ENCODE measurements around the gene VAMP5. TPM values are rescaled to one million over a fixed set of nuclear protein-coding genes. Genes with fewer than 3 reads are reported as not detected.

Gene VAMP5
- total and polyA plus RNA-seq, 9 of the 15 experiments (the other 6 are each of a cell fraction or from before 2014, with no cell fraction given) = 0.54 to 1.9 (median 1.5) TPM; not detected in 2

DNA sequence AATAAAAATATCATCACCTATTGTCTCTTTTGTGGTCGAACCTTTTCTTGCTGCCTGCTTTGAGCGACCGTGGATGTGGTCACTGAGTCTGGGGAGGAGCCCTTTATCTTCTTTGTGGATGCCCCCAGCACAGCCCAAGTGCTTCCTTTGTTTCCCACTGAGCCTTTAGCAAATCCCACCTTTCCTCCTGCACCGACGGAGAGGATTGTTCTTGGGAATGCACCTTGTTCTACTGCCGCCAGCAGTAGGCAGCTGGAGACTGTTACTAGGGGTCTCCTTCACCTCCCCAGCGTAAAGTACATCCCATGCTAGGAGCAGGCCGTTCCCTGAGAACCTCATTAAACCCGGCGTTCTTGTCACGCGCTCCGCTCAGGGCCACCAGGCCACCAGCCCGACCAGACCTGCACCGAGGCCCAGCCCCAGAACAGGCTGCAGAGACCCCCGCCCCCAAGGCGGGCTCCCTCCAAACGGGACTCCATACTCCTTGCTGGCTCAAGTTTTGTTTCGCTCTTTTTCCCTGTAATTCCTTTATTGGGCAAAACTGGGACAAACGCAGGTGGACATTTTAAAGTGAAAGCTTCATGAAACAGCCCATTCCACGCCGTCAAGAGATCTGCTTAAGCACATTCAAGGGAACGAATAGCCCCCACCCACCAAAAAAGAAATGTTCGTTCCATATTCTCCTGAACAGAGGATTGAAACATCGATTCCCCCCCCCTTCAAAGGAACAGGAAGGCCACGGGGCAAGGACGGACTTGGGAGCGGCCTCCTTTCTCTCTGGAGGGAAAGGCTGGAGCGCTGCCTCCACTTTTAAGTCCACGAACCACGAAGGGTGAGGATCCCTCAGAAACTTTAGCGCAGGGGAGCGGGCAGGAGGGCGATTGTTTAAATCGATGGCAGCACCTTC, 46.4 kb upstream of the VAMP5 start (continued):
- TF ChIP-seq, protein P1, sequence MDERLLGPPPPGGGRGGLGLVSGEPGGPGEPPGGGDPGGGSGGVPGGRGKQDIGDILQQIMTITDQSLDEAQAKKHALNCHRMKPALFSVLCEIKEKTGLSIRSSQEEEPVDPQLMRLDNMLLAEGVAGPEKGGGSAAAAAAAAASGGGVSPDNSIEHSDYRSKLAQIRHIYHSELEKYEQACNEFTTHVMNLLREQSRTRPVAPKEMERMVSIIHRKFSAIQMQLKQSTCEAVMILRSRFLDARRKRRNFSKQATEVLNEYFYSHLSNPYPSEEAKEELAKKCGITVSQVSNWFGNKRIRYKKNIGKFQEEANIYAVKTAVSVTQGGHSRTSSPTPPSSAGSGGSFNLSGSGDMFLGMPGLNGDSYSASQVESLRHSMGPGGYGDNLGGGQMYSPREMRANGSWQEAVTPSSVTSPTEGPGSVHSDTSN (CRISPR knock-in tag; IDR thresholded peaks at IDR 0.05; ENCODE audit: low read depth) = no peak
- TF ChIP-seq, protein P1 (tag; conservative IDR thresholded peaks at IDR 0.05; ENCODE audit: low read depth) = no peak
- TF ChIP-seq MAFF (IDR thresholded peaks at IDR 0.05; ENCODE audit: low read length) (no peak), GATA2 (CRISPR knock-in tag; IDR thresholded peaks at IDR 0.05) (no peak), SAFB2 (IDR thresholded peaks at IDR 0.05; ENCODE audit: borderline replicate concordance, low read depth, low read length, severe bottlenecking) (no peak), ZNF121 (CRISPR knock-in tag; conservative IDR thresholded peaks at IDR 0.05) (no peak), TCF7 (IDR thresholded peaks at IDR 0.05; ENCODE audit: borderline replicate concordance) (no peak)
- TF ChIP-seq, protein P2, sequence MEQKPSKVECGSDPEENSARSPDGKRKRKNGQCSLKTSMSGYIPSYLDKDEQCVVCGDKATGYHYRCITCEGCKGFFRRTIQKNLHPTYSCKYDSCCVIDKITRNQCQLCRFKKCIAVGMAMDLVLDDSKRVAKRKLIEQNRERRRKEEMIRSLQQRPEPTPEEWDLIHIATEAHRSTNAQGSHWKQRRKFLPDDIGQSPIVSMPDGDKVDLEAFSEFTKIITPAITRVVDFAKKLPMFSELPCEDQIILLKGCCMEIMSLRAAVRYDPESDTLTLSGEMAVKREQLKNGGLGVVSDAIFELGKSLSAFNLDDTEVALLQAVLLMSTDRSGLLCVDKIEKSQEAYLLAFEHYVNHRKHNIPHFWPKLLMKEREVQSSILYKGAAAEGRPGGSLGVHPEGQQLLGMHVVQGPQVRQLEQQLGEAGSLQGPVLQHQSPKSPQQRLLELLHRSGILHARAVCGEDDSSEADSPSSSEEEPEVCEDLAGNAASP (IDR thresholded peaks at IDR 0.05) = no peak
- TF ChIP-seq, protein P3, sequence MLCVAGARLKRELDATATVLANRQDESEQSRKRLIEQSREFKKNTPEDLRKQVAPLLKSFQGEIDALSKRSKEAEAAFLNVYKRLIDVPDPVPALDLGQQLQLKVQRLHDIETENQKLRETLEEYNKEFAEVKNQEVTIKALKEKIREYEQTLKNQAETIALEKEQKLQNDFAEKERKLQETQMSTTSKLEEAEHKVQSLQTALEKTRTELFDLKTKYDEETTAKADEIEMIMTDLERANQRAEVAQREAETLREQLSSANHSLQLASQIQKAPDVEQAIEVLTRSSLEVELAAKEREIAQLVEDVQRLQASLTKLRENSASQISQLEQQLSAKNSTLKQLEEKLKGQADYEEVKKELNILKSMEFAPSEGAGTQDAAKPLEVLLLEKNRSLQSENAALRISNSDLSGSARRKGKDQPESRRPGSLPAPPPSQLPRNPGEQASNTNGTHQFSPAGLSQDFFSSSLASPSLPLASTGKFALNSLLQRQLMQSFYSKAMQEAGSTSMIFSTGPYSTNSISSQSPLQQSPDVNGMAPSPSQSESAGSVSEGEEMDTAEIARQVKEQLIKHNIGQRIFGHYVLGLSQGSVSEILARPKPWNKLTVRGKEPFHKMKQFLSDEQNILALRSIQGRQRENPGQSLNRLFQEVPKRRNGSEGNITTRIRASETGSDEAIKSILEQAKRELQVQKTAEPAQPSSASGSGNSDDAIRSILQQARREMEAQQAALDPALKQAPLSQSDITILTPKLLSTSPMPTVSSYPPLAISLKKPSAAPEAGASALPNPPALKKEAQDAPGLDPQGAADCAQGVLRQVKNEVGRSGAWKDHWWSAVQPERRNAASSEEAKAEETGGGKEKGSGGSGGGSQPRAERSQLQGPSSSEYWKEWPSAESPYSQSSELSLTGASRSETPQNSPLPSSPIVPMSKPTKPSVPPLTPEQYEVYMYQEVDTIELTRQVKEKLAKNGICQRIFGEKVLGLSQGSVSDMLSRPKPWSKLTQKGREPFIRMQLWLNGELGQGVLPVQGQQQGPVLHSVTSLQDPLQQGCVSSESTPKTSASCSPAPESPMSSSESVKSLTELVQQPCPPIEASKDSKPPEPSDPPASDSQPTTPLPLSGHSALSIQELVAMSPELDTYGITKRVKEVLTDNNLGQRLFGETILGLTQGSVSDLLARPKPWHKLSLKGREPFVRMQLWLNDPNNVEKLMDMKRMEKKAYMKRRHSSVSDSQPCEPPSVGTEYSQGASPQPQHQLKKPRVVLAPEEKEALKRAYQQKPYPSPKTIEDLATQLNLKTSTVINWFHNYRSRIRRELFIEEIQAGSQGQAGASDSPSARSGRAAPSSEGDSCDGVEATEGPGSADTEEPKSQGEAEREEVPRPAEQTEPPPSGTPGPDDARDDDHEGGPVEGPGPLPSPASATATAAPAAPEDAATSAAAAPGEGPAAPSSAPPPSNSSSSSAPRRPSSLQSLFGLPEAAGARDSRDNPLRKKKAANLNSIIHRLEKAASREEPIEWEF (CRISPR knock-in tag; IDR thresholded peaks at IDR 0.05) = peak; percentile 56; the same call in 1 of the 2 replicates

All from K562 (cell line).